H9 (cell line): ENCODE results near the gene MTG2. TPM values are rescaled to one million over a fixed set of nuclear protein-coding genes. Genes with fewer than 3 reads are reported as not detected.

Source experiments
- DNase-seq: peaks from one replicate; pipeline ENCODE4 v3.0.0-alpha.2; 2017
- H2AFZ ChIP-seq: one replicate; pipeline ENCODE4 v1.6.1; 2013; ENCODE audit warnings: mild to moderate bottlenecking, low read length, control low read depth, moderate library complexity
- H2AK5ac ChIP-seq: 2 replicates; pipeline ENCODE4 v1.6.1; 2013; ENCODE audit warnings: low read length, control low read depth, mixed read lengths; ENCODE audit not compliant: insufficient read length
- H2BK120ac ChIP-seq: one replicate; pipeline ENCODE4 v1.6.1; 2013; ENCODE audit warnings: low read depth, mild to moderate bottlenecking, low read length, control low read depth, inconsistent platforms; ENCODE audit not compliant: poor library complexity, severe bottlenecking
- H2BK12ac ChIP-seq: 2 replicates; pipeline ENCODE4 v1.6.1; 2013; ENCODE audit warnings: low read length, control low read depth, mixed read lengths, low read depth; ENCODE audit not compliant: insufficient read length
- H2BK15ac ChIP-seq: 2 replicates; pipeline ENCODE4 v1.6.1; 2013; ENCODE audit warnings: low read depth, low read length, control low read depth
- H2BK20ac ChIP-seq: one replicate; pipeline ENCODE4 v1.6.1; 2013; ENCODE audit warnings: low read depth, mild to moderate bottlenecking, low read length, control low read depth, inconsistent platforms; ENCODE audit not compliant: poor library complexity, severe bottlenecking
- H2BK5ac ChIP-seq: 2 replicates; pipeline ENCODE4 v1.6.1; 2013; ENCODE audit warnings: low read length, control low read depth, mixed read lengths; ENCODE audit not compliant: insufficient read length
- H3K14ac ChIP-seq: 2 replicates; pipeline ENCODE4 v1.6.1; 2013; ENCODE audit warnings: low read length, control low read depth; ENCODE audit not compliant: insufficient read depth
- H3K18ac ChIP-seq: 2 replicates; pipeline ENCODE4 v1.6.1; 2013; ENCODE audit warnings: low read depth, mild to moderate bottlenecking, mixed read lengths, low read length, control low read depth; ENCODE audit not compliant: insufficient read length
- H3K23ac ChIP-seq: 2 replicates; pipeline ENCODE4 v1.6.1; 2013; ENCODE audit warnings: low read length, control low read depth, mixed read lengths, low read depth; ENCODE audit not compliant: insufficient read length
- H3K23me2 ChIP-seq: 2 replicates; pipeline ENCODE4 v1.6.1; 2013; ENCODE audit warnings: low read depth, mild to moderate bottlenecking, mixed read lengths, low read length, control low read depth; ENCODE audit not compliant: insufficient read length, poor library complexity, severe bottlenecking
- H3K27ac ChIP-seq: 2 replicates; pipeline ENCODE4 v1.5.1; 2013; ENCODE audit warnings: low read length, control low read depth, mixed read lengths, low read depth; ENCODE audit not compliant: insufficient read length
- H3K27me3 ChIP-seq: 2 replicates; pipeline ENCODE4 v1.6.1; 2013; ENCODE audit warnings: low read length, control low read depth, inconsistent platforms; ENCODE audit not compliant: insufficient read depth
- H3K4ac ChIP-seq: 2 replicates; pipeline ENCODE4 v1.6.1; 2013; ENCODE audit warnings: low read depth, mild to moderate bottlenecking, control low read depth, inconsistent platforms, low read length, moderate library complexity
- H3K4me1 ChIP-seq: 2 replicates; pipeline ENCODE4 v1.6.1; 2013; ENCODE audit warnings: low read length, control low read depth, inconsistent platforms; ENCODE audit not compliant: insufficient read depth
- H3K4me2 ChIP-seq: 2 replicates; pipeline ENCODE4 v1.6.1; 2013; ENCODE audit warnings: low read length, control low read depth, mixed read lengths; ENCODE audit not compliant: insufficient read length, insufficient read depth
- H3K56ac ChIP-seq: 2 replicates; pipeline ENCODE4 v1.6.1; 2013; ENCODE audit warnings: low read depth, mild to moderate bottlenecking, mixed read lengths, low read length, control low read depth; ENCODE audit not compliant: insufficient read length
- H3K79me1 ChIP-seq: 2 replicates; pipeline ENCODE4 v1.6.1; 2013; ENCODE audit warnings: low read depth, mild to moderate bottlenecking, moderate library complexity, low read length, control low read depth, inconsistent platforms; ENCODE audit not compliant: insufficient read depth, poor library complexity, severe bottlenecking
- H3K79me2 ChIP-seq: 2 replicates; pipeline ENCODE4 v1.6.1; 2013; ENCODE audit warnings: low read length, control low read depth, inconsistent platforms; ENCODE audit not compliant: insufficient read depth
- H3K9ac ChIP-seq: 2 replicates; pipeline ENCODE4 v1.6.1; 2013; ENCODE audit warnings: low read length, control low read depth, mixed read lengths; ENCODE audit not compliant: insufficient read length; ENCODE audit errors: extremely low read depth
- H3K9me3 ChIP-seq: one replicate; pipeline ENCODE4 v1.6.1; 2013; ENCODE audit warnings: low read depth, low read length, inconsistent platforms; ENCODE audit not compliant: control insufficient read depth
- H3T11ph ChIP-seq: one replicate; pipeline ENCODE4 v1.6.1; 2013; ENCODE audit warnings: mild to moderate bottlenecking, low read length, control low read depth, inconsistent platforms
- H4K20me1 ChIP-seq: one replicate; pipeline ENCODE4 v1.6.1; 2013; ENCODE audit not compliant: control insufficient read depth, insufficient read length, insufficient read depth
- H4K5ac ChIP-seq: 2 replicates; pipeline ENCODE4 v1.6.1; 2013; ENCODE audit warnings: low read depth, mild to moderate bottlenecking, mixed read lengths, low read length, control low read depth; ENCODE audit not compliant: insufficient read length
- H4K8ac ChIP-seq: replicated peaks from 2 replicates; pipeline ENCODE4 v1.6.1; 2013; ENCODE audit warnings: low read length, control low read depth, mixed read lengths, low read depth; ENCODE audit not compliant: insufficient read length
- H4K91ac ChIP-seq: 2 replicates; pipeline ENCODE4 v1.6.1; 2013; ENCODE audit warnings: low read depth, mild to moderate bottlenecking, moderate library complexity, mixed read lengths, low read length, control low read depth; ENCODE audit not compliant: insufficient read length
- H3K27ac Mint-ChIP-seq, 3 experiments: 2 replicates in 2 of 3; 3 replicates in 1 of 3; pipeline ENCODE4 v1.8.0; 2020 to 2021; ENCODE audit warnings: mixed read lengths in 3 of 3, mild to moderate bottlenecking in 1 of 3, moderate library complexity in 1 of 3
- H3K27me3 Mint-ChIP-seq: 2 replicates; pipeline ENCODE4 v1.8.0; 2021; ENCODE audit warnings: low read depth, mild to moderate bottlenecking, moderate library complexity, mixed read lengths
- H3K36me3 Mint-ChIP-seq, 3 experiments: 2 replicates in 2 of 3; 3 replicates in 1 of 3; pipeline ENCODE4 v1.8.0; 2020 to 2021; ENCODE audit warnings: low read depth in 3 of 3, mixed read lengths in 3 of 3; ENCODE audit not compliant: insufficient read depth in 1 of 3
- H3K4me1 Mint-ChIP-seq, 2 experiments: 2 replicates each; pipeline ENCODE4 v1.8.0; 2020; ENCODE audit warnings: mixed read lengths in 2 of 2
- H3K4me3 Mint-ChIP-seq, 2 experiments: 2 replicates in 1 of 2; 3 replicates in 1 of 2; pipeline ENCODE4 v1.8.0; 2020 to 2021; ENCODE audit warnings: mild to moderate bottlenecking in 2 of 2, mixed read lengths in 2 of 2, moderate library complexity in 1 of 2
- H3K9me3 Mint-ChIP-seq, 2 experiments: 2 replicates in 1 of 2; 3 replicates in 1 of 2; pipeline ENCODE4 v1.8.0; 2020; ENCODE audit warnings: mild to moderate bottlenecking in 2 of 2, mixed read lengths in 2 of 2, moderate library complexity in 1 of 2
- WGBS: extraction: QIAGEN DNeasy Blood & Tissue Kit; methylation state at CpG from one replicate; pipeline ENCODE4 v1.1.7; 2013; ENCODE audit warnings: missing lambda C conversion rate, low lambda C conversion rate, mixed read lengths; ENCODE audit not compliant: insufficient read length; ENCODE audit errors: extremely low coverage; 5-methylcytosine and 5-hydroxymethylcytosine counted together
- total RNA-seq: library from RNA; stranded (reverse); gene quantifications from 2 replicates; pipeline ENCODE4 v1.2.1, GENCODE V29; 2021
- TF ChIP-seq, protein P1 (sequence below): fragments of 200-600 bp; sonication (generic); conservative IDR thresholded peaks from 3 replicates; pipeline ENCODE4 v1.8.0; 2021; ENCODE audit warnings: antibody characterized with exemption, mild to moderate bottlenecking

Gene MTG2
- total RNA-seq, 1 experiment from 2014 or later: 25.1 TPM

- DNase-seq: no peak
- Histone ChIP-seq H3K23ac (no peak overlapping the region), H3K79me1 (no peaks in the 10 kb centered on the region), H2BK15ac (no peak overlapping the region), H3K9ac (no peak overlapping the region), H3K4me2 (no peak overlapping the region), H3K14ac (no peak overlapping the region), H2AK5ac (no peak overlapping the region), H3K27ac (no peak overlapping the region), H2BK5ac (no peak overlapping the region), H3K79me2 (no peaks in the 10 kb centered on the region), H4K91ac (no peak overlapping the region), H3K23me2 (no peaks in the 10 kb centered on the region), H3K9me3 (no peaks in the 10 kb centered on the region), H4K20me1 (no peaks in the 10 kb centered on the region), H2BK120ac (no peak overlapping the region), H2BK12ac (no peak overlapping the region), H3K27me3 (no peaks in the 10 kb centered on the region), H4K5ac (no peak overlapping the region), H2BK20ac (no peak overlapping the region), H3K4me1 (no peaks in the 10 kb centered on the region; the same call in 1 of the 2 replicates), H3K56ac (no peak overlapping the region), H4K8ac (no peak overlapping the region), H2AFZ (no peak overlapping the region), H3T11ph (no peak overlapping the region), H3K18ac (no peak overlapping the region), H3K4ac (no peak overlapping the region)
- TF ChIP-seq, protein P1, sequence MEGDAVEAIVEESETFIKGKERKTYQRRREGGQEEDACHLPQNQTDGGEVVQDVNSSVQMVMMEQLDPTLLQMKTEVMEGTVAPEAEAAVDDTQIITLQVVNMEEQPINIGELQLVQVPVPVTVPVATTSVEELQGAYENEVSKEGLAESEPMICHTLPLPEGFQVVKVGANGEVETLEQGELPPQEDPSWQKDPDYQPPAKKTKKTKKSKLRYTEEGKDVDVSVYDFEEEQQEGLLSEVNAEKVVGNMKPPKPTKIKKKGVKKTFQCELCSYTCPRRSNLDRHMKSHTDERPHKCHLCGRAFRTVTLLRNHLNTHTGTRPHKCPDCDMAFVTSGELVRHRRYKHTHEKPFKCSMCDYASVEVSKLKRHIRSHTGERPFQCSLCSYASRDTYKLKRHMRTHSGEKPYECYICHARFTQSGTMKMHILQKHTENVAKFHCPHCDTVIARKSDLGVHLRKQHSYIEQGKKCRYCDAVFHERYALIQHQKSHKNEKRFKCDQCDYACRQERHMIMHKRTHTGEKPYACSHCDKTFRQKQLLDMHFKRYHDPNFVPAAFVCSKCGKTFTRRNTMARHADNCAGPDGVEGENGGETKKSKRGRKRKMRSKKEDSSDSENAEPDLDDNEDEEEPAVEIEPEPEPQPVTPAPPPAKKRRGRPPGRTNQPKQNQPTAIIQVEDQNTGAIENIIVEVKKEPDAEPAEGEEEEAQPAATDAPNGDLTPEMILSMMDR: no peak
- H3K36me3 Mint-ChIP-seq: no peaks in the 10 kb centered on the region
- H3K4me1 Mint-ChIP-seq: peaks cover 2% of the 10 kb centered on the region in 2 experiments; a peak in 2 of 4 replicates
- H3K27me3 Mint-ChIP-seq: peaks cover 31% of the 10 kb centered on the region
- WGBS: 100% methylated on average over 4 of the region's 4 CpGs
- H3K9me3 Mint-ChIP-seq: peaks cover 0 to 3% of the 10 kb centered on the region in 2 experiments; a peak in 2 of 5 replicates
- H3K4me3 Mint-ChIP-seq: no peak overlapping the region
- H3K27ac Mint-ChIP-seq: no peak overlapping the region
These were observed 46.8 kb downstream of the MTG2 start for GRCh38 chr20:62229667-62230066.
